ENCODE data around the gene SLC25A13. TPM values are rescaled to one million over a fixed set of nuclear protein-coding genes. Genes with fewer than 3 reads are reported as not detected.

The SLC25A13 gene
- total and polyA plus RNA-seq, 2 of the 13 experiments (the other 11 are each of a cell fraction or from before 2014, with no cell fraction given): 36.2 to 84.9 TPM

- Histone ChIP-seq H3K36me3 (replicated peaks in 1 of 2; ENCODE audit: control insufficient read depth in 1 of 2, insufficient read depth in 2 of 2, low read length in 2 of 2) (no peaks in the 10 kb centered on the region), H3K79me2 (ENCODE audit: insufficient read depth, low read length) (peaks cover 31% of the 10 kb centered on the region), H3K9ac (ENCODE audit: insufficient read depth, low read depth, low read length) (no peak overlapping the region), H3K4me3 (replicated peaks in 1 of 3; ENCODE audit: insufficient read depth in 1 of 3, low read depth in 2 of 3, low read length in 3 of 3) (peak overlapping the region in 1 of 3 experiments; percentile 32; a peak in 2 of 6 replicates), H3K4me2 (ENCODE audit: low read depth, low read length) (peak overlapping the region; percentile 78), H3K9me3 (ENCODE audit: low read length) (no peaks in the 10 kb centered on the region), H3K27me3 (ENCODE audit: control insufficient read depth in 1 of 2, insufficient read depth in 2 of 2, low read length in 2 of 2) (no peaks in the 10 kb centered on the region), H2AFZ (ENCODE audit: low read length) (no peak overlapping the region), H3K27ac (ENCODE audit: extremely low read length, insufficient read depth, low read length) (peak overlapping the region; percentile 98), H4K20me1 (ENCODE audit: insufficient read depth, low read length) (peaks cover 9% of the 10 kb centered on the region; the same call in 1 of the 2 replicates), H3K4me1 (ENCODE audit: insufficient read depth, low read length) (peaks cover 52% of the 10 kb centered on the region)
- ChIA-PET CTCF (ENCODE audit: low intra/inter-chr PET ratio, low total read pairs) (no interaction called here), POLR2A (interaction anchor here (0.6 to 1.1 kb wide), 7 partner anchors 9 to 175 kb away, joined by 3 to 8 read pairs (median 3); no protein-coding TSS in a partner anchor)
- DNase-seq (ENCODE audit: low spot score) (no peak), ATAC-seq (no peak), FAIRE-seq (no peak)
- BruUV-seq (replicated peaks): no TSS peak
- TF ChIP-seq GZF1 (CRISPR knock-in tag; IDR thresholded peaks at IDR 0.05): no peak
- no peak for TF ChIP-seq ZBTB40 (IDR thresholded peaks at IDR 0.05)
- TF ChIP-seq ZBTB40 (CRISPR knock-in tag; IDR thresholded peaks at IDR 0.05): no peak
- no peak for TF ChIP-seq RBFOX2 (IDR thresholded peaks at IDR 0.05; ENCODE audit: low read depth, low read length)
- no peak for TF ChIP-seq ZNF761 (CRISPR knock-in tag; conservative IDR thresholded peaks at IDR 0.05)
- TF ChIP-seq HOXA5 (CRISPR knock-in tag; IDR thresholded peaks at IDR 0.05): no peak
- TF ChIP-seq GFI1 (CRISPR knock-in tag; IDR thresholded peaks at IDR 0.05; ENCODE audit: borderline replicate concordance): no peak
- TF ChIP-seq ZNF703 (CRISPR knock-in tag; IDR thresholded peaks at IDR 0.05; ENCODE audit: borderline replicate concordance): no peak
- TF ChIP-seq ZNF205 (CRISPR knock-in tag; IDR thresholded peaks at IDR 0.05): no peak
- no peak for TF ChIP-seq HOXA3 (CRISPR knock-in tag; IDR thresholded peaks at IDR 0.05)
- no peak for TF ChIP-seq RAD51 (IDR thresholded peaks at IDR 0.05; ENCODE audit: borderline replicate concordance)
- TF ChIP-seq IRX3 (CRISPR knock-in tag; IDR thresholded peaks at IDR 0.05; ENCODE audit: borderline replicate concordance, low read depth): no peak
- no peak for TF ChIP-seq ZNF24 (IDR thresholded peaks at IDR 0.05)
- no peak for TF ChIP-seq BHLHE40 (IDR thresholded peaks at IDR 0.05; ENCODE audit: low read length)
- TF ChIP-seq SP140L (CRISPR knock-in tag; IDR thresholded peaks at IDR 0.05; ENCODE audit: borderline replicate concordance): no peak
- in situ Hi-C loops (cut with HindIII; ENCODE audit: extremely low pct_ligation_motif_present, low pct_unique_long_range_greater_than_20kb): loop anchor here (25.0 kb wide), 1 partner anchor 689 kb away; the partner anchor contains the start of genes DLX5 and DLX6
- intact Hi-C loops (cut with micrococcal nuclease; ENCODE audit: unreplicated experiment): loop anchor here (2.0 to 10.0 kb wide), 4 partner anchors 92 to 1549 kb away; partner anchors contain the start of genes ASNS and DLX6
- WGBS (ENCODE audit: low lambda C conversion rate): 90% methylated on average over 6 of the region's 7 CpGs
Measured at GRCh38 chr7:96322847-96323461, 1.1 kb upstream of the SLC25A13 start.
